IPS-20b (cell line): ENCODE results near the gene B3GALT6.

Source experiments
- H3K27ac ChIP-seq: one replicate; pipeline ENCODE4 v1.5.1; 2013; ENCODE audit warnings: low read length
- H3K27me3 ChIP-seq: 2 replicates; pipeline ENCODE4 v1.6.1; 2013; ENCODE audit warnings: mild to moderate bottlenecking, low read length, inconsistent platforms; ENCODE audit not compliant: insufficient read depth
- H3K36me3 ChIP-seq: 2 replicates; pipeline ENCODE4 v1.6.1; 2013; ENCODE audit warnings: low read depth, mild to moderate bottlenecking, inconsistent platforms, low read length, moderate library complexity; ENCODE audit not compliant: insufficient read depth
- H3K4me1 ChIP-seq: 2 replicates; pipeline ENCODE4 v1.6.1; 2013; ENCODE audit warnings: mild to moderate bottlenecking, control low read depth, inconsistent platforms, low read length, moderate library complexity; ENCODE audit not compliant: insufficient read depth
- H3K4me3 ChIP-seq: 2 replicates; pipeline ENCODE4 v1.5.1; 2013; ENCODE audit warnings: mild to moderate bottlenecking, low read length, inconsistent platforms
- H3K9ac ChIP-seq: 2 replicates; pipeline ENCODE4 v1.6.1; 2013; ENCODE audit warnings: low read depth, mild to moderate bottlenecking, inconsistent platforms, low read length, moderate library complexity
- H3K9me3 ChIP-seq: 2 replicates; pipeline ENCODE4 v1.6.1; 2013; ENCODE audit warnings: mild to moderate bottlenecking, low read depth, low read length, inconsistent platforms; ENCODE audit not compliant: insufficient read depth

Gene B3GALT6

DNA sequence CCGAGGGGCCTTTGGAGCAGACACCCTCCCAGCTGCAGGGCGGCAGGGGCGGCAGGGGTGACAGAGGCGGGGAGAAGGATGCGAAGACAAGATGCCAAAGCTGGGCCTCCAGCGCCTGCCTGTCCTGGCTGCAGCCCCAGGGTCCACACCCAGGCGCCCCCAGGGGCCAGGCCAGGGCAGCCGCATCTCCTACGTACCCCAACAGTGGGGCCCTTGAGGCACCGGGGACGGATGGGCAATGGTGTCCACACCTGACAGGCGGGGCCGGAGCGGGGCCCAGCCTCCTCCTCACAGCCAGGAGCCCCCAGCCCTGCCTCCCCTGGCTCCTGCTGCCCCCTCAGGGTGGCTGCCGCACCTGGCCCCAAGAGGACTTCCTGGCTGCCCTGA lies 7.2 kb downstream of the B3GALT6 start:
- no peak overlapping the region for H3K27ac ChIP-seq
- no peaks in the 10 kb centered on the region for H3K27me3 ChIP-seq
- H3K9ac ChIP-seq: no peak overlapping the region

DNA sequence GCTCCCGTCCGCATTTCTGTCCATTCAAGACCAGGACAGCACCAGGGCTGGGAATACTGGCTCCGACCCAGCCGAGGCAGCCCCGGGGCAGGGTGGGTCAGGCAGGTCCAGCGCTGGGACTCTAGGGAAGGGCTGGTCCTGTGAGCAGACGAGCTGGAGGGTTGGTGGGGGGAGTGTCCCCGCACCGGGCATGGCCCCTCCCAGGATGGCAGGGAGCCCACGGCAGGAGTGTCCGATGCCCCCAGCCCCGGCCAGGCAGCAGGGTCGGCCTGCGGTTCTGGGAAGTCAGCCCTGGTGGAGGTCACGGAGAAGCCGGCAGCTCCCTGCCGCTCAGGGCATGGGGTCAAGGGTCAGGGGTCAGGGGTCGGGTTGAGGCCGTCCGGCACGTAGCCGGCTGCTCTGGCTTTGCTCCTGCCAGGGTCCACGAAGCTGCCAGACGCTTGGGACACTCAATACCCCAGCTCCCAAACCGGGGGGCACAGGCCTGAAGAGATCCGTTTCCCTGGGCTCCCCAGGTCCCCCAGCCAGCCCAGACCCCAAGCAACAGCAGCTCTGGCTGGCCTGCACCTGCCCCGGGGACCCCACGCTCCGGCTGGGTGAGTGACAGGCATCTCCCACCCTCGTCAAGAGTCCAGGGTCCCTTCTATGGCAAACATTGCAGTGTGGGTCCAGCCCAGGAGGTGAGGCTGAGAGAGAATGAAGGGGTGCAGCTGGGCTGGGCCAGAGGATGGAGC lies 7.7 kb downstream of the B3GALT6 start:
- Histone ChIP-seq H3K27ac (no peak overlapping the region), H3K36me3 (no peaks in the 10 kb centered on the region), H3K9ac (no peak overlapping the region), H3K4me3 (no peak overlapping the region), H3K27me3 (no peaks in the 10 kb centered on the region), H3K4me1 (no peaks in the 10 kb centered on the region), H3K9me3 (no peaks in the 10 kb centered on the region)

More for the DNA sequence above, 7.2 kb downstream of the B3GALT6 start:
- no peaks in the 10 kb centered on the region for H3K36me3 ChIP-seq
- H3K4me1 ChIP-seq: no peaks in the 10 kb centered on the region
- no peak overlapping the region for H3K4me3 ChIP-seq
- no peaks in the 10 kb centered on the region for H3K9me3 ChIP-seq

DNA sequence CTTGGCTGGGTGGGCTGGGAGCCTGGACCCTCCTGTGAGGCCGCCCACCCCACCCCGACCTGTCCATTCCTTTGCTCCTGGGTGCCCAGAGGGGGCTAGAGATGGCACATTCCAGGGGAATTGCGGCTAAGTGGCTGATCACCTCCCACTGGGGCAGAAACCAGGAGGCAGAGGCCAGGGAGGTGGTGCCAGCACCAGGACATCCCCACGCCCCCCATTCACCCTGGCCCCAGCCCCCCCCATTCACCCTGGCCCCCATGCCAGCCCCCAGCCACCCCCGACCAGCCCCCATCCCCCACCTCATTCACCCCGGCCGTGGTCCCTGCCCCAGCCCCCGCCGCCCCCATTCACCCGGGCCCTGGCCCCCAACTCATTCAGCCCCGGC lies 8.3 kb downstream of the B3GALT6 start:
- Histone ChIP-seq H3K27ac (no peak overlapping the region), H3K9ac (no peak overlapping the region), H3K4me1 (no peaks in the 10 kb centered on the region)

DNA sequence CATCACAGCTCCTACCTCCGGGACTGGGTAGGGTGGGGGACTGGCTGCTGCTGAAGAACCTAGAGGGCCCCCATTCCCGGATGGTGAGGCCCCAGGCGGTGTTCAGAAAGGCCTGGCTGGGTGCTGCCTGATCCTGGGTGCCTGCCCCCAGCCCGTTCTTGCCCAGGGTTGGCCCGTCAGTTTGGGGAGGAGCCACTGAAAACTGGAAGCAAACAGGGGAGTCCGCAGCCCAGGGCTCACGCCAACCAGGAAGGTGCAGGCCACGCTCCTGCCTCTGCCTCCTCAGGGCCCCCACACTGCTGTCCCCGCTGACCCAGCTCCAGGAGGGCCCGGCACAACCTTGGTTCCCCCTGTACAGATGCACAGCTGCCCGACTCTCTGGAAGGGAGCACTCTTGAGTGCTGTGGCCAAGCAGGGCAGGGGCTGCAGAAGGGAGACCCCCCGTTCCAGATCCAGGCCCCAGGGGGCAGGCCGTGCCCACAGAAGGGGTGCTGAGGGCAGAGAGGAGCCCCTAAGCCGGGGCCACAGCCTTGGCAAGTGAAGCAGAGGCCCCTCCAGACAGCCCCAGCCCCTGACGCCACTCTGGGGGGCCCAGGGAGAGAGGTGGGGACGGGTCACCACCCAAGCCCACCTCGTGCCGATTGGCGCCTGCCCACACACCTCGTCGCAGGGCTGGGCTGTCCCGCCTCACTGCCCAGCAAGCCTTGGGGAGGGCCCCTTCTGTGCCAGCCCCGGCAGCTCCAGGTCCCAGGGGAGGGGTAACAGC lies 9.0 kb downstream of the B3GALT6 start:
- Histone ChIP-seq H3K9ac (no peak overlapping the region), H3K4me1 (no peaks in the 10 kb centered on the region)

More for the DNA sequence above, 8.3 kb downstream of the B3GALT6 start:
- peaks cover 1% of the 10 kb centered on the region; the same call in 1 of the 2 replicates for H3K27me3 ChIP-seq
- H3K9me3 ChIP-seq: no peaks in the 10 kb centered on the region
- no peaks in the 10 kb centered on the region for H3K36me3 ChIP-seq
- no peak overlapping the region for H3K4me3 ChIP-seq

DNA sequence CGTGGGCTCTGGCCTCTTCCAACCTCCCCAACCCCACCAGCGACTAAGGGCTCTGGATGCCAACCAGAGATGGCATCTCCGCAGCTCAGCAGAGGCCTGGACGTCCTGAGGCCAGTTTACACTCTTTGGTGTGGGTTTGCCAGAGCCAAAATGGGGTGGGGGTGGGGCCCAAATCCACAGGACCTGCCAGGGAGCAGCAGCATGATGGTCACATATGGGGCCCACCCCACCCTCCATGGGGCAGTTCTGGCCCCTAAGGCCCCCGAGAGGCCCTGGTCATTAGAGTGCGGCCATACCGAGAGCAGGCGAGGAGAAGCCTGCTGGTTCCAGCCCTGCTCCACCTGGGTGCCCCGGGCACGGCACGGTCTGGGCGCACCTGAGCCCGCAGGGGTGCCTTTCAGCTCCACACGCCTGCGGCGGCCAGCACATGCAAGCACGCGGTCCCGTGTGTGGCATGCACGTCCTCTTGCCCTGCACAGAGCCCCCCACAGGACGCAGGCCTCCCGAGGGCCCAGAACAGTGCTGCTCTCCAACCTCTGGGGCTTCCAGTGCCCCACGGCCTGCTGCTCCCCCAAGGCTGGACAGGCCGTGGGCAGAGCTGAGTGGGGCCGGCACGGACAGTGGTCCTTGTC lies 9.7 kb downstream of the B3GALT6 start:
- H3K9me3 ChIP-seq: no peaks in the 10 kb centered on the region
- no peak overlapping the region for H3K9ac ChIP-seq
- H3K27ac ChIP-seq: no peak overlapping the region
- no peak overlapping the region for H3K4me3 ChIP-seq
- H3K36me3 ChIP-seq: no peaks in the 10 kb centered on the region
- H3K4me1 ChIP-seq: no peaks in the 10 kb centered on the region
- H3K27me3 ChIP-seq: peaks cover 15% of the 10 kb centered on the region

More for the DNA sequence above, 9.0 kb downstream of the B3GALT6 start:
- Histone ChIP-seq H3K36me3 (no peaks in the 10 kb centered on the region), H3K9me3 (no peaks in the 10 kb centered on the region), H3K27me3 (peaks cover 8% of the 10 kb centered on the region; the same call in 1 of the 2 replicates), H3K4me3 (no peak overlapping the region), H3K27ac (no peak overlapping the region)

GRCh38 chr1:1242461-1243265 lies 10.6 kb downstream of the B3GALT6 start:
- Histone ChIP-seq H3K9ac (no peak overlapping the region), H3K4me1 (no peaks in the 10 kb centered on the region), H3K27me3 (peaks cover 24% of the 10 kb centered on the region), H3K36me3 (no peaks in the 10 kb centered on the region), H3K4me3 (no peak overlapping the region), H3K9me3 (no peaks in the 10 kb centered on the region), H3K27ac (no peak overlapping the region)

GRCh38 chr1:1243266-1243660 lies 11.2 kb downstream of the B3GALT6 start:
- Histone ChIP-seq H3K9me3 (no peaks in the 10 kb centered on the region), H3K4me1 (no peaks in the 10 kb centered on the region), H3K27ac (no peak overlapping the region), H3K27me3 (peaks cover 29% of the 10 kb centered on the region), H3K4me3 (no peak overlapping the region), H3K36me3 (no peaks in the 10 kb centered on the region), H3K9ac (no peak overlapping the region)

GRCh38 chr1:1243807-1244191 lies 11.8 kb downstream of the B3GALT6 start:
- Histone ChIP-seq H3K9me3 (no peaks in the 10 kb centered on the region), H3K4me1 (no peaks in the 10 kb centered on the region), H3K36me3 (no peaks in the 10 kb centered on the region), H3K27me3 (peaks cover 29% of the 10 kb centered on the region), H3K4me3 (no peak overlapping the region), H3K27ac (no peak overlapping the region), H3K9ac (no peak overlapping the region)

- Histone ChIP-seq H3K36me3 (no peaks in the 10 kb centered on the region), H3K27me3 (peaks cover 29% of the 10 kb centered on the region), H3K9ac (no peak overlapping the region), H3K9me3 (no peaks in the 10 kb centered on the region), H3K4me3 (no peak overlapping the region), H3K27ac (no peak overlapping the region), H3K4me1 (no peaks in the 10 kb centered on the region)
These were observed 12.3 kb downstream of the B3GALT6 start for GRCh38 chr1:1244192-1244811.

- Histone ChIP-seq H3K36me3 (no peaks in the 10 kb centered on the region), H3K27me3 (peaks cover 29% of the 10 kb centered on the region), H3K9me3 (no peaks in the 10 kb centered on the region), H3K9ac (no peak overlapping the region), H3K4me3 (no peak overlapping the region), H3K4me1 (no peaks in the 10 kb centered on the region), H3K27ac (no peak overlapping the region)
These were observed 13.3 kb downstream of the B3GALT6 start for GRCh38 chr1:1245178-1245816.
